T-helper 2 cell treated with Interferon-gamma antibody and Interleukin-4, amounts not matched to agents 100 ng/mL and 5 ng/mL, for 36 hours (primary cell): ENCODE measurements around the gene RNF13. TPM values are rescaled to one million over a fixed set of nuclear protein-coding genes. Genes with fewer than 3 reads are reported as not detected.
"Not testable (repeated sequence)": the region's sequence is repeated elsewhere in the genome, so short reads cannot be mapped to it uniquely, and the experiment has no call there.

ENCODE experiments used
- intact Hi-C: fragments of 100-400 bp; cut with micrococcal nuclease; formaldehyde crosslinking; loops from one replicate; pipeline ENCODE4 v1.15.1; 2023
- total RNA-seq: library from RNA; stranded (reverse); gene quantifications from 2 replicates; pipeline ENCODE4 v1.2.3, GENCODE V29; 2022

RNF13 gene
- total RNA-seq, 1 donor from 2014 or later = 41.2 TPM

DNA sequence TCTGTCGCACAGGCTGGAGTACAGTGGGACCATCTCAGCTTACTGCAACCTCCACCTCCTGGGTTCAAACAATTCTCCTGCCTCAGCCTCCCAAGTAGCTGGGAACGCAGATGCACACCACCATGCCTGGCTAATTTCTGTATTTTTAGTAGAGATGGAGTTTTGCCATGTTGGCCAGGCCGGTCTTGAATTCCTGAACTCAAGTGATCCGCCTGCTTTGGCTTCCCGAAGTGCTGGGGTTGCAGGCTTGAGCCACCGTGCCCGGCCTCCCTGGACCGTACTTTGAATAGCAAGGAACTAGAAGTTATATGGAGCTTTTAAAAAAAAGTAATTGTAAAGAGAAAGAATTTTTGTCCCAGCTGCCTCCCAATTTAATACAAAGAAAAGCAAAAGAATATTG lies 12.3 kb upstream of the RNF13 start:
- intact Hi-C loops = no loop called here

DNA sequence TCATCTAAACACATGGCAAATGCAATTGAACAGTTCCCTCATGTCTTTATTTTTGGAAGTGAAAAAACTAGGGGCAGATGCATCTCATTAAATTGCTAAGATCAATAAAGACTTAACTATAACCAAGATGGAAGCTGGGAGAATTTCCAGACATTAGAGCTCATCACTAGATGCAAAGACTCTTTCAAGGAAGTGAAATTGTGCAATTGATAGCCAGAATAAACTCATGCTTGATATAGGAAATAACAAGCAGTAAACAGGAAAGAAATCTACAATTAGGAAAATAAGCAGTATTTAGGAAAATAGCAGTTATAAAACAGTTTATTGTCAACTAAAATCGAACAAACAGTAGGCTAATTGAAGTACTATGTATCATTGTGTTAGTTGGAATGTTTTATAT lies 11.8 kb upstream of the RNF13 start:
- intact Hi-C loops = no loop called here

DNA sequence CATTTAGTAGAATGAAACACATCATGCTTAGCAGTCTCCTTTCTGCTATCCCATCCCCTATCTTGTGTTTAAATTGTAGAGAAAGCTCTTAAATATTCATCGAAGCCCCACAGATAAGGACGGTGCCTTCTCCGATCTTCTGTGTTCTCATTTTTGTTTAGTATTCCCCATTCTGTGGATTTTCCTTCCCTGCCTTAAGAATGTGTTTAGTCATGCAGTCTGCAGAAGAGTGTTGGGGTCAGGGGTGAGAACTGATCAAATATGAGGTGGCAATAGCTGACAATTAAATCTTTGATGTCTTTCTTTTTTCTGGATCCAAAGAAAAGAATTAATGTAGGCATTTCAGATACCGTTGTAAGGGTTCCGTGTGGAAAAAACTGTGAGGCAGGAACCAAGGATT lies 11.4 kb upstream of the RNF13 start:
- intact Hi-C loops = no loop called here

DNA sequence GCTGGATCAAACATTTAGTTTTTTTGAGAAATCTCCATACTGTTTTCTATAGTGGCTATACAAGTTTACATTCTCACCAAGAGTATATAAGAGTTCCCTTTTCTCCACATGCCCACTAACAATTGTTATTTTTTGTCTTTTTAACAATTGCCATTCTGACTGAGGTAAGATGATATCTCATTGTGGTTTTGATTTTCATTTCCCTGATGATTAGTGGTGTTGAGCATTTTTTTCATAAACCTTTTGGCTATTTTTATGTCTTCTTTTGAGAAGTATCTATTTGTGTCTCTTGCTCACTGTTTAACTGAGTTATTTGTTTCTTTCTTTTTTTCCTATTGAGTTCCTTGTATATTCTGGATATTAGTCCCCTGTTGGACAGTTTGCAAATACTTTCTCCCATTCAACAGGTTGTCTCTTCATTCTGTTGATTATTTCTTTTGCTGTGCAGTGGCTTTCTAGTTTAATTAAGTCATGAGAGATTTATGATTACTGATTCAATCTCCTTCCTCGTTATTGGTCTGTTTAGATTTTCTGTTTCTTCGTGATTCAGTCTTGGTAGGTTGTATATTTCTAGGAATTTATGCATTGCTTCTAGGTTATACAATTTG lies 6.7 kb upstream of the RNF13 start:
- intact Hi-C loops = loop anchor here (5.0 kb wide), 1 partner anchor 39 kb away; no protein-coding TSS in a partner anchor

DNA sequence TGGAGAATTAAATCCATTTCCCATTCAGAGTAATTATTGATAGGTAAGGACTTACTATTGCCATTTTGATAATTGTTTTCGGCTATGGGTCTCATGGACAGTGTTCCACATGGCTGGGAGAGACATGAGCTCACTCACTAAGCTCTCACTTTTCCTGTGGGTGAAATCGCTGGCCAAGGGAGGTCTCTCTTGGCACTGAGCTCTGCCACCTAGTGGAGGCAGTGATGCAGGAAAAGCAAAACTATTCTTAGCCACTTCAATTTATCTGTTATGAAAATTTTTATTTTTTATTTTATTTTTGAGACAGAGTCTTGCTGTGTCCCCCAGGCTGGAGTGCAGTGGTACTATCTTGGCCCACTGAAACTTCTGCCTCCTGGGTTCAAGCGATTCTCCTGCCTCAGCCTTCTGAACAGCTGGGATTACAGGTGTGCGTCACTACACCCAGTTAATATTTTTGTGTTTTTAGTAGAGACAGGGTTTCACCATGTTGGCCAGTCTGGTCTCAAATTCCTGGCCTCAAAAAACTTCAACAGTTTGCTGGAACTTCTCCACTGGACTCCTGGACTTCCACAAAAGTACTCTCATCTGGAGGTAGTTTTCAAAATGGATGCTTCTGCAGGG lies 4.7 kb upstream of the RNF13 start:
- intact Hi-C loops = loop anchor here (1.0 to 5.0 kb wide), 2 partner anchors 41 to 314 kb away; no protein-coding TSS in a partner anchor

DNA sequence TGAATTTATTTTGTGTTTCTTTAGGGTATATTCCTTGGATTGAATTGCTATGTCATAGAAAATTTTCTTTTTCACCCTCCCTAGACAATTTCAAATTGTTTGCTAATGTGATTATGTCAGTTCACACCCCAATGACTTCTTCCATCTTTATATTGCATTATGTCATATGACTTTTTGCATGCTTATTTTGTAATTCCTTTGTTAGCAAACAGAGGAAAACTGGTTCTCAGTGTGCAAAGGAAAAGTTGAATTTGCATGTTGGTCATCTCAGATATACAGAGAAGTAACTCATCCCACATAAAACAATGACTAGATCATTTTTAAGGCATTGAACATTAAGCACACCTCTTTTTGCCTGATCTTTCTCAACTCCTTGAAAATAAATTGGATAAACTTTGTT lies 3.3 kb upstream of the RNF13 start:
- intact Hi-C loops = loop anchor here (5.0 kb wide), 2 partner anchors 42 to 152 kb away; partner anchors contain the start of gene WWTR1

DNA sequence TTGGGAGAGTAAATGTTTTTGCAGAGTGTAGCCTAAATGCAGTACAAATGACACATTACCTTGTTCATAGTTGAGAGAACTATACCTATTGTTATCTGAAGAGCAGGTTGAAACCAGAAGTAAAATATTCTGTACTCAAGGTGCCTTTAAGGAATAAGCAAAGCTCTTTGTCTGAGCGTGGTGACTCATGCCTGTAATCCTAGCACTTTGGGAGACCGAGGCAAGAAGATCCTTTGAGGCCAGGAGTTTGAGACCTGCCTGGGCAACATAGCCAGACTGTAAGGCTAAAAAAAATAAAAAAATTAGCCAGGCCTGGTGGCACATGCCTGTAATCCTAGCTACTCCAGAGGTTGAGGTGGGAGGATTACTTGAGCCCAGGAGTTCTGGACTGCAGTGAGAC lies 2.2 kb upstream of the RNF13 start:
- intact Hi-C loops = loop anchor here (5.0 kb wide), 1 partner anchor 154 kb away; the partner anchor contains the start of gene WWTR1

DNA sequence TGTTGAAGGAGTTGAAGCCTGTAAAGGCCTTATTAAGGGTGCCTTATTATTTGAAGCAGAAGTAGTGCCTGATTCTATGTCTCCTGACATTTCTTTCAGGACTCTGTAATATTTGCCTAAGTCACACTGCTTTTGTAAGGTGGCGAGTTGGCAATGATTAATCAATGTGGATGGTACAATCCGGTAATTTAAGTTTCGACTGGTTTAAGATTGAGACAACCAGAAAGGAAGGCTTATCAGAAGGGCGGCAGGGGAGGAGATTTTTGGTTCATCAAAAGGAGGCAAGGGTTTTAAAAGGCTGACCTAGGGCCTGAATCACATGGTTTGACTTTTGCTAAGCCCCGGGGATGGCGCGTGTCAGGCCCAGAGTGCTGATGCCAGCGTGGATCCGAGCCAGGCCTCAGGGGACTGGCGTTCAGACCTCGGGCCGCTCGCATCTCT lies 830 bp upstream of the RNF13 start:
- intact Hi-C loops = loop anchor here (1.0 to 5.0 kb wide), 5 partner anchors 155 to 951 kb away; partner anchors contain the start of genes EIF2A, HPS3, PFN2 and SERP1

DNA sequence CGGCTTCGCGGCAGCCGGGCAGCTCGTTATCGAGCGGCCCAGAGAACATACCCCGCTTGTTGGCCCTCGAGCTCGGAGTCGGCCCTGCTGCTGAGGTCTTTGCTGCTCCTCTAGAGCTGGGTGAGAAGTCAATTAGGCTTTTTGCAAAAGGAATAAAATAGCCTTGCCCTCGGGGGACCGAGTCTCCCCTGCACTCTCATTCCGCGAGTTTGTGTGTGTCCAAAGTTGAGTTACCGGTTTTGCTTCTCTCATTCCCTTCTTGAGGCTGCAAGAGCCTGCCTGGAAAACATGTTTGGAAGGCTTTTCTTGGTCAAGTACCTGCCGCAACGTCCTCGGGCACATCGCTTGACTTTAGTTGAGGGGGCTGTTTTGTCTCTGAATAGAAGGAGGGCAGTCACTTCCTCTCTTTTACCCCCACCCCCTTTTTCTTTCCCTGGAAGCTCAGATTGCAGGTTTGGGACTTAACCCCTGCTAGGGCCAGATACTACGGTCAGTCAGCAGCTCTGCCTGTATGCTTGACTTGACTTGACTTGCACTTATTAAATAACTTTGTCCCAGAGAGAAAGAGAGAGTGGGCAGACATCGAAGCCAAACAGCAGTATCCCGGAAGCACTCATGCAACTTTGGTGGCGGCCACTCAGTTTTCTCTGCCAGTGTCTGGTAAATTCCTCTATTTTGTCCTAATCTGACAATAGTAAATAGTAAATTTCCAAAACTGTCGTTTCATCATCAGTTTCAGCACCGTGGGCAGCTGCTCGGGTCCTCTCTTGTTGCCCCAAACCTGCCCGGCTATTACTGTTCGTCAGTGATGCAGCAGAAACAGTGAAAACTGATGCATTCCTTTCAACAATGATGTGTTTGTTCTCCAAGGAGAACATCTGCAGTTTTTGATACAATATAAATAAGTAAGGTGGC lies 609 bp downstream of the RNF13 start:
- intact Hi-C loops = loop anchor here (1.0 to 5.0 kb wide), 6 partner anchors 61 to 949 kb away; partner anchors contain the start of genes COMMD2, HPS3, PFN2 and SIAH2

DNA sequence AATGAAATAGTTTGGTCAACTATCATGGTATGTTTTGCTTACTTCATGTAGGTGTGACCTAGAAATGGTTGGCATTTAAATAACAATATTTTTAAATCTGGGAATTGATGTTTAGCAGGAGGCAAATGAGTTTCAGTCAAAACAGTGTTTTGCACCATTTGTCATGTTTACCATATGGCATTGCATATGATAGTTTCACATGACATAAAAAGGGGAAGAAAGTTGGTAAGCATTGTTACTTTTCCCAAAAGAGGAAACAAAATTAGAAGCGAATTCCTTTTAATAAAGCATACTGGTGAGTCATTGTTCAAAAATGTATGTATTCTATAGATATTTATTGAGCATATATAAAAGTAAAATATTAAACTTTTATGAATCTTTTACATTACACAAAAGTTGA lies 2.3 kb downstream of the RNF13 start:
- intact Hi-C loops = no loop called here

DNA sequence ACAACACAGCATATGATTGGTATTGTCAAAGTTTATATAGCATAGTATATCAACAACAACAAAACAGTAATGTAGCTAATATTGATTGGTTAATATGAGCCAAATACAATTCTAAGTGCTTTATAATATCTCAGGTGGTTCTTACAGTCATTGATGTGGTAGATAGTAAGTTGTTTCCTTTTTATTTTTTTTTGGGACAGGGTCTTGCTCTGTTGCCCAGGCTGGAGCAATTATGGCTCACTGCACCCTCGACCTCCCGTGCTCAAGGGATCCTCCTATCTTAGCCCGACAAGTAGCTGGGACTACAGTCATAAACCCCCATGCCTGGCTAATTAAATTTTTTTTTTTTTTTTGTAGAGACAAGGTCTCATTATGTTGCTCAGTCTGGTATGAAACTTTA lies 2.7 kb downstream of the RNF13 start:
- intact Hi-C loops = no loop called here

DNA sequence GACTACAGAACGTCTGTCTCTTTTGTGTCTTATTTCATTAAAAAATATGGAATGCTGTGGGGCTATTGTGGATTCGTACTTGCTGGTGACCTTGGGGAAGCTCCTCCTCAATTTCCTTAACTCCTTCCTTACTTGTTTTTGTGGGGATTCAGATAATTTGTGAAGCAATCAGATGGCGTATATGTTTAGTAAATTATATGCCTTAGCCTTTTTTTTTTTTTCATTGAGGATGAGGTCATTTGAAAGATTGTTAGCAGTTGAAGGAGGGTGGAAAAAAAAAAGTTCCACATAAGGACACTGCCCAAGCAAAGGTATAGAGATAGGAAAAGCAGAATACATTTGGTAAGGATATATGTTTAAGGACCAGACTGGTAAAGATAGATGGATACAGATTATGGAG lies 3.3 kb downstream of the RNF13 start:
- intact Hi-C loops = no loop called here

DNA sequence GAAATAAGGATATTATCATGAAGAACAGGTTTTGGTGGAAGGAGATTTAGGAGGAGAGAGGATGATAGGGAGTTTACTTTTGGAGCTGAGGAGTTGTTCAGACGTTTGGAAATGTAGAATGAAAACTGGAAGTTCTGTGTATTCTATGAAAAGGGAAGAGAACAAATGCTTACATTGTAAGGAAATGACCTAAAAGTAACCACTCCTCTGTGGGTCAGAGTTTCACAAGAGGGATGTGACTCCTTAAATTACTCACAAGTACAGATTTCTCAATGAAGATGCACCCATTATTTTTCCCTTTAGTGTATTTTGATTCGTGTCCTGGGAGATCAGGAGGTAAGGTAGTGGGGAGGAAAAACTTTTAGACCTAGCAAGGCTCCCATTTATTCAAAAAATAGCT lies 4.0 kb downstream of the RNF13 start:
- intact Hi-C loops = no loop called here

DNA sequence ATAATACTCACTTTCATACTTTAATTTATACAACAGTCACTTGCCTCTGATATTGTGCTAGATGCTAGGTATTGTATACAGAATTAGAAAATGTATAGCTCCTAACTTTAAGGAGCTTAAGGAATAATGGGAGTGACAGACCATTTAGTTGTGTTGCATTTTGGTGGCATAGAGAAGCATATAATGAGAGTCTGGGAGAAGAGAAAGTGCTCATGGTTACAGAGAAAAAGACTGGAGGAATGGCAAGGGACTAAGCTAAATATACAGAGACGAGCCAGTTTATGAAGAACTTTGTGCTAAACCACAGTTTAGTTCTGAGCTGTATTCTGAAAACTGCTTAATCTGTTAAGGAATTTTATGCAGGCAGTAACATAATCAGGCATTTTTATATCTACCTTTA lies 6.4 kb downstream of the RNF13 start:
- intact Hi-C loops = no loop called here

DNA sequence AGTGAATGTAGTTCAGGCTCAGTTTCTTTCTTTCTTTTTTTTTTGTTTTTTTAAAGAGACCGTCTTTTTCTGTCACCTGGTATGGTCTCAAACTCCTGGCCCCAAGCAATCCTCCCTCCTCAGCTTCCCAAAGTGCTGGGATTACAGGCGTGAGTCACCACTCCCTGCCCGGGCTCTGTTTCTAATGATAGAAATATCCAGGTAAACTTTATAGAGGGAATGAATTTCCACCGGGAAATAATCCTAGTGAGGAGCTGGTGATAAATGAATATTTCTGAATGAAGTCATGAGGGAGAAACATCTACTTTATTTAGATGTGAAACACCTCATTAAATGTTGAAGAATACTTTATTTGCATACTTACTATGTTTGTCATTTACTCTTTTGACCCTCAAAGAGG lies 7.2 kb downstream of the RNF13 start:
- intact Hi-C loops = no loop called here

DNA sequence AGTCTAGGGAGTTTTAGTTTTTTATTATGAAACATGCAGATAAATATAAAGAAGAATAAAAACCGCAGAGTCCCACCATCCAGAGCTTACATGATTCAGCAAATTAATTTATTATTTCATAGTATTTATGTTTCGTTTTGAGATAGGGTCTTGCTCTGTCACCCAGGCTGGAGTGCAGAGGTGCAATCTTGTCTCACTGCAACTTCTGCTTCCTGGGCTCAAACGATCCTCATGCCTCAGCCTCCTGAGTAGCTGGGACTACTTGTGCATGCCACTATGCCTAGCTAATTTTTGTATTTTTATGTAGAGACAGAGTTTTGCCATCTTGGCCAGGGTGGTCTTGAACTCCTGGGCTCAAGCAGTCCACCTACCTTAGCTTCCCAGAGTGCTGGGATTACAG lies 13.6 kb downstream of the RNF13 start:
- intact Hi-C loops = no loop called here

DNA sequence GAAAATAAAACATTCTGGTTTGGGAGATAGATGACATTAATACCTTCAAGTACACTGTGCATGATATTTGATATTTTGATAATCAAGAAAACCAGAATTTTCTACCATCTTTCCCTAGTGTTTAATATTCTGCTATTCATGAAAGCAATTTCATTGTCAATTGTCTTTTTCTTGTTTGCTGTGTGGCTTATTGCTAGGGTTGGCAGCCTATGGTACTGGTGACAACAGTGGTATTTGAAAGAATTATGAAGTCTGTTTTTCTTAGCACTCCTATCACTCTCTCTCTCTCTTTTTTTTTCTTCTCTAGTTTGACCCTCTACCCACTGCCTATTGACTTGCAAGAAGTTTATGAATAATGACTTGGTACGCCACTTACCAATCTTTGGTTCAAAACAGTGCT lies 15.4 kb downstream of the RNF13 start:
- intact Hi-C loops = no loop called here

DNA sequence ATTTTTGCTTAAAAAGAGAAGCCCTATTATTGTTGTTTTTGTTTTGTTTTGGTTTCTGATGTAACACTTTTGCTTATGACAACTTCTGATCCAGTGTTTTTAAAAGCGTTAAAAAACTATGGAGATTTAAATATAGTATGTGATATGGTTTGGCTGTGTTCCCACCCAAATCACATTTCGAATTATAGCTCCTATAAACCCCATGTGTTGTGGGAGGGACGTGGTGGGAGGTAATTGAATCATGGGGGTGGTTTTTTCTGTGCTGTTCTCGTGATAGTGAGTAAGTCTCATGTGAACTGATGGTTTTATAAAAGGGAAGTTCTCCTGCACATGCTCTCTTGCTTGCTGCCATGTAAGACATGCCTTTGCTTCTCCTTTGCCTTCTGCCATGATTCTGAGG lies 16.6 kb downstream of the RNF13 start:
- intact Hi-C loops = not testable (repeated sequence)

DNA sequence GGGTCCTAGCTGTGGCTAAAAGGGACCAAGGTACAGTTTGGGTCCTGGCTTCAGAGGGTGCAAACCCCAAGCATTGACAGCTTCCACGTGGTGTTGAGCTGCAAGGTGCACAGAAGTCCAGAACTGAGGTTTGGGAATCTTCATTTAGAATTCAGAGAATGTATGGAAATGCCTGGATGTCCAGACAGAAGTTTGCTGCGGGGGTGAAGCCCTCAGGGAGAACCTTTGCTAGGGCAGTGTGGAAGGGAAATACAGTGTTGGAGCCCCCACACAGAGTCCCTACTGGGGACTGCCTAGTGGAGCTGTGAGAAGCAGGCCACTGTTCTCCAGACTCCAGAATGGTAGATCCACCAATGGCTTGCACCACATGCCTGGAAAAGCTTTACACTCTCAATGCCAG lies 17.9 kb downstream of the RNF13 start:
- intact Hi-C loops = no loop called here

DNA sequence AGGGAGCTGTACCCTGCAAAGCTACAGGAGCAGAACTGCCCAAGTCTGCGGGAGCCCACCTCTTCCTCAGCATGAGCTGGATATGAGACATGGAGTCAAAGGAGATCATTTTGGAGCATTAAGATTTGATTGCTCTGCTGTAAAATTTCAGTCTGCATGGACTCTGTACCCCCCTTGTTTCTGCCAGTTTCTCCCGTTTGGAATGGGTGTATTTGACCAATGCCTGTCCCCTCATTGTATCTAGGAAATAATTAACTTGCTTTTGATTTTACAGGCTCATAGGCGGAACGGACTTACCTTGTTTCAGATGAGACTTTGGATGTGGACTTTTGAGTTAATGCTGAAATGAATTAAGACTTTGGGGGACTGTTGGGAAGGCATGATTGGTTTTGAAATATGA lies 18.3 kb downstream of the RNF13 start:
- intact Hi-C loops = no loop called here

DNA sequence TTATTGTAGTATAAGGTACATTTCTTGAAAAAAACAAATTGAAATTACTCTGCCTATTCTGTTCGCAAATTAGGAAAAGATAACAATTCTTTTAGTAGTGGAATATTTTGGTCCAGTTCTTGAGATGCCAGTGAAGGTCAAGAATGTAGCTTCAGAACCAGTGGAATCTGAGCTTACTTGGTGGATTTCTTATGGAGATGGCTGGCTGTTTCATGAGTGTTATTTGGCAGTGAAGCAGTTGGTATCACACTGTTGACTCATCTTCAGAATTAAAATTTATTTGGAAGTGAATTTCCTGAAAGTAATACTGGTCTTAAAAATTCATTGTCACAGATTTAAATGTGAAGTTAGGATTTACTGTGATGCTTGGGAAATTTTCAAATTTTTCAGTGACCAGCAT lies 19.1 kb downstream of the RNF13 start:
- intact Hi-C loops = no loop called here

DNA sequence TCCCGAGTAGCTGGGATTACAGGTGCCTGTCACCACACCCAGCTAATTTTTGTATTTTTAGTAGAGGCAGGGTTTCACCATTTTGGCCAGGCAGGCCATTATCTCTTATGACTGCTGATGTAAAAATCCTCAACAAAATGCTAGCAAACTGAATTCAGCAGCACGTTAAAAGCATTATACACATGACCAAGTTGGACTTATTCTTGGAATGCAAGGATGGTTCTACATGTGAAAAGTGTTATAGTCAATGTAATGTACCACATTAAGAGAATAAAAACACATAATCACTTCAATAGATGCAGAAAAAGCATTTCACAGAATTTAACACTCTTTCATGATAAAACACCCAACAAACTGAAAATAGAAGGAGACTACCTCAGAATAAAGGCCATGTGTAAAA lies 20.2 kb downstream of the RNF13 start:
- intact Hi-C loops = no loop called here
